HG03095 (cell line): ENCODE data around the gene ZNF605.
"Not testable (repeated sequence)": the region's sequence is repeated elsewhere in the genome, so short reads cannot be mapped to it uniquely, and the experiment has no call there.

Source experiments
- ATAC-seq: cut with Tn5 transposase; IDR thresholded peaks from one replicate; pipeline ENCODE4 v1.9.1; 2021; ENCODE audit warnings: moderate library complexity; ENCODE audit not compliant: unreplicated experiment

The ZNF605 gene

GRCh38 chr12:132949936-132950837 is 5.9 kb downstream of the ZNF605 start:
- no peak for ATAC-seq

- no peak for ATAC-seq
These were observed 7.7 kb downstream of the ZNF605 start for GRCh38 chr12:132948146-132949066.

GRCh38 chr12:132946246-132946820 is 9.8 kb downstream of the ZNF605 start:
- ATAC-seq: no peak

- ATAC-seq: no peak
These were observed 10.3 kb downstream of the ZNF605 start for GRCh38 chr12:132945806-132946205.

DNA sequence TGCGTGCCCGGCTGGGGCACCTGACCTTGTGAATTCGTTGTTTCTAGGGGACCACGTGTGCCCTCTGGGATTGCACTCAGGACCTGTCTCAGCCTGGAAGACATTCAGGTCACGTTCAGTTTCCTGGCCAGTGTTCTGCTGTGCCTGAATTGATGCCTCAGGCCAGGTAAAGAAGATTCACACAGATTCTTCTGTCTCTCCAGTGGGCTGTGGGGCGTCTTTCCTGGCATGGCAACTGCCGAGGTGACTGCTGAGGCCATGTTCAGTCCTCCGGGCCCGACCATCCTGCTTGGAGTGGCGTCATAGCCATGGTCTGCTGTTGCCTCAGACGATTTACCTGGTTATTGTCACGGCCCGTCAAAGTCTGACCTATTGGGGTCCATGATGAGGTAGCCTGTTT is 13.5 kb downstream of the ZNF605 start:
- no peak for ATAC-seq

DNA sequence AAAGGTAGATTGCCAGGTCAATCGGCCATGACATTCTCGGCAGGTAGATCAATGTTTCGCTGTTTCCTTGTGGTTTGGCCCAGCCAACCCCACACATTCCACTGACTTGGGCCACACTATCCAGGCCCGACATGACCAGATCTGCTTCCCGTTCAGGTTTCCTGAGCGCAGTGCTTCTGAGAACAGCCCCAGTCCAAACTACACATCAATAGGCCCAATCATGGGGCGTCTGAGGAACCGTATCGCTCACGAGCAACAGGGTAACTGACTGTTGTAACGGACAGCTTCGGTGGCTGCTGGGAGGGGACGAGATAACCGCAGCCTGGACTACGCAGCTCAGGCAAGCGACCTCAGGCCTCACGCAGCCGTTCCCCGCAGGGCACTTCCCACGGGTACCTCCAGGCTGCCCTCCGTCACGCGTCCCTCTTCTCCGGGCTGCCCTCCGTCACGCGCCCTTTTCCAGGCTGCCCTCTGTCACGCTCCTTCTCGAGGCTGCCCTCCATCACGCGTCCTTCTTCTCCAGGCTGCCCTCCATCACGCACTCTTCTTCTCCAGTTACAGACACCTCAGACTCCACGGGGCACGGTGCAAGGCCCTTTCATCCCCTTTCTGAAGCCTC is 14.7 kb downstream of the ZNF605 start:
- no peak for ATAC-seq

- ATAC-seq: no peak
These were observed 15.9 kb downstream of the ZNF605 start for GRCh38 chr12:132940071-132940719.

DNA sequence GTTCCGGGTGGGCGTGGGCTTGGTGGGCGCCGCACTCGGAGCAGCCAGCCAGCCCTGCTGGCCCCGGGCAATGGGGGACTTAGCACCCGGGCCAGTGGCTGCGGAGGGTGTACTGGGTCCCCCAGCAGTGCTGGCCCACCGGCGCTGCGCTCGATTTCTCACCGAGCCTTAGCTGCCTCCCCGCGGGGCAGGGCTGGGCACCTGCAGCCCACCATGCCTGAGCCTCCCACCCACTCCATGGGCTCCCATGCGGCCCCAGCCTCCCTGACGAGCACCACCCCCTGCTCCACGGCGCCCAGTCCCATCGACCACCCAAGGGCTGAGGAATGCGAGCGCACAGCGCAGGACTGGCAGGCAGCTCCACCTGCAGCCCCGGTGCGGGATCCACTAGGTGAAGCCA is 17.3 kb downstream of the ZNF605 start:
- not testable (repeated sequence) for ATAC-seq

DNA sequence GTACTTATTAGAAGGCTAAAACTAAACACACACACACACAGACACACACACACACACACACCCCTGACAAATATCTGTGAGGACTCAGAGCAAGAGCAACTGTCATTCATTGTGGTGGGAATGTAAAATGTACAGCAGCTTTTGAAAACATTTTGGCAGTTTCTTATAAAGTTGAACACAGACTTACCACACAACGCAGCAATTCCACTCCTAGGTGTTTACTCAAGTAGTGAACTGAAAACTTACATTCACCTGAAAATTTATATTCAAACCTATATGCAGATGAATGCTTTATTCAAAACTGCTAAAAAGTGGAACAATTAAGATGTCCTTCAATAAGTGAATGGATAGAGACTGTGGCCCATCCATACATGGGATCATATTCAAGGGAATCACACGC is 18.6 kb downstream of the ZNF605 start:
- no peak for ATAC-seq

GRCh38 chr12:132936921-132937320 is 19.2 kb downstream of the ZNF605 start:
- not testable (repeated sequence) for ATAC-seq

GRCh38 chr12:132936163-132936562 is 19.9 kb downstream of the ZNF605 start:
- no peak for ATAC-seq

GRCh38 chr12:132926415-132926833 is 29.7 kb downstream of the ZNF605 start:
- no peak for ATAC-seq

DNA sequence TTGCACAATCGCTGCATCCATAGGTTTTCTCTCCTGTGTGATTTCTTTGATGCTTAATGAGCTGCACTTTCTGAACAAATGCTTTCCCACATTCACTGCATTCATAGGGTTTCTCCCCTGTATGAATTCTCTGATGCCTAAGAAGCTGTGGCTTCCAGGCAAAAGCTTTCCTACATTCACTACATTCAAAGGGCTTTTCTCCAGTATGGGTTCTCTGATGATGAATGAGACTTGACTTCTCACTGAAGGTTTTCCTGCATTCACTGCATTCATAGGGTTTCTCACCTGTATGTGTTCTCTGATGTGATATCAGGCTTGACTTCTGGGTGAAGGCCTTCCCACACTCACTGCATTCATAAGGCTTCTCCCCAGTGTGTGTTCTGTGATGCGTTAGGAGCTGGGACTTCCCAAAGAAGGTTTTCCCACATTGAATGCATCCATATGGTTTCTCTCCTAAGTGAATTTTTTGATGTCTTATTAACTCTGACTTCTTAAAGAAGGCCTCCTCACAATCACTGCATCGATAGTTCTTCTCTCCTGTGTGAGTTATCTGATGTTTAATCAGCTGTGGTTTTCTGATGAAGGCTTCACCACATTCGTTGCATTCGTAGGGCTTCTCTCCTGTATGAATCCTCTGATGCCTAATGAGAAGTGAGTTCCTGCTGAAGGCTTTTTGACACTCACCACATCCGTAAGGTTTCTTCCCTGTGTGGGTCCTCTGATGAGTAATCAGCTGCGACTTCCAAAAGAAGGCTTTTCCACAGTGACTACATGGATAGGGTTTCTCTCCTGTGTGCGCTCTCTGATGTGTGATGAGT is 30.3 kb downstream of the ZNF605 start:
- ATAC-seq: no peak

DNA sequence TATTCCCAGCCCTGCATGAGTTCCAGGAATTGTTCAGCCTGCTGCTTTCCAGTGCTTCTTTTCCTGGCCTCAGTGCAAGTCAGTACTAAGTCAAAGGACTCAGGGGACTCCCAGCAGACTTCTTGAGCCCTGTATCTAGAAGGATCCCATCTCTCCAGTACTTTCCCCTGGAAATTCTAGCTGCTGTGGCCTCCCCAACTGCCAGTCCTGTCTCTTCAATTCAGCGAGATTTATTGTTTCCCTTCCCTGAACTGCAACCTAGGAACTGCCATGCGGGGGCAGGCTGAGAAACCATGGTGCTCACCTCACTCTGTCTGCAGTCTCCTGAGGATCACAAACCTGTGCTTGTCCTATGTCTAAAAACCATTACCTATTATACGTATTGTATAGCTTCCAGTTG is 31.8 kb downstream of the ZNF605 start:
- ATAC-seq: no peak

GRCh38 chr12:132923356-132923909 is 32.7 kb downstream of the ZNF605 start:
- no peak for ATAC-seq

DNA sequence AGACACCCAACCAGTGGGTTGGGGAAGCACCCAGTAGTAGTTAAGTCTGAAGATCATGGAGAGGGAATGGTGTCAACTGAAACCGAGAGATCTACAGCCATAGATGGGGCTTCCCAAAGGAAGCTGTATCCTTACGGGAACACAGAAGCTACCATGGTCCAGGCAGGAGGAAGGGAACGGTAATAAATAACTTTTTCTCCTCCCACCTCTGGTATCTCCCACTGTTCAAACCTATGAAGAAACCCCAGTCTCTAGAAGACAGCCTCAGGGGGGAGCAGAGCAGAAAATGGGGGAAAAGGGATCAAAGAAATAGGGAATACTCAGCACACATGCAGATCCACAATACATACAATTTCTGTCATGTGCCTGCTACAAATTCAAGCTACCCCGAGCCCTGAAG is 33.4 kb downstream of the ZNF605 start:
- no peak for ATAC-seq

DNA sequence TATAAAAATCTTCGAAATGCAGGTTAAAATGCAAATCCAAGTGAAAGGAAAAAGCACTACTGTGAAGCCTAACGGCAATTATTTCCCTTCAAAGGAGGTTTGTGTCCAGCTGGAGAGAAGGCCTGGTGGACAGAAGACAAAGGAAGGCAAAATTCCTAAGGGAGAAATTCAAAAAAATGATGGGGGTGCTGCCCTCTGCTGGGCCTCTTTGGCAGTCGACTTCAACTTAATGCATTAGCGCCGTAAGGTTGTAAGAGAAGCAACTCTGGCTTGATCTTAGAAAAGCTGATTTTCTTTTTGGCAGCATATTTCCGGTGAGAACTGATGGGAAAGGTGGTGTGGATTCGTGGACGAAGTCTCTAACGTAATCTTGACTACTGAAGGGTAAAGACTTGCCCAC is 34.4 kb downstream of the ZNF605 start:
- no peak for ATAC-seq

GRCh38 chr12:132918680-132919079 is 37.4 kb downstream of the ZNF605 start:
- no peak for ATAC-seq

DNA sequence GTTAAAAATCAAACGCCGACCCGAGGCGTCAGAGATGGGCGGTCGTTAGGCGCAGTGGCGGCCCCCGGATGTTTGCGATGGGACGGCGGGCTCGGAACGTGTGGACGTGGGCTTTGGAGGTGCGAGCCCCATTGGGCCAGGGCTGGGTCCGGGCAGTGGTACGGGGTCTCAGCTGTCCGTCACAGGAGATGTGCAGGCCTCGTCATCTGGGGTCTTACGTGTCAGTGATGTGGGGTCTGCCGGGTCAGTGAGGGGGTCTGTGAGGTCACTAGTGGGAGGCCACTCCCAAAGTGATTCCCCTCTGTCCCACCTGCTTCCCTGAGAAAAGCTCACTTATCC is 47.1 kb downstream of the ZNF605 start:
- ATAC-seq: peak; percentile 2
